ENCODE data around the gene SARS1.

GRCh38 chr1:109252893-109253802 is 39.4 kb downstream of the SARS1 start:
- TF ChIP-seq CTCF (IDR thresholded peaks at IDR 0.05), result no peak
- TF ChIP-seq POLR2A (IDR thresholded peaks at IDR 0.05), result no peak

Data from sigmoid colon (tissue), 3 donors.